ENCODE data around the gene CBX7. TPM values are rescaled to one million over a fixed set of nuclear protein-coding genes. Genes with fewer than 3 reads are reported as not detected.

Gene CBX7
- total and polyA plus RNA-seq, 4 experiments from 2014 or later, result 22.8 to 198 (median 110) TPM

- no peaks in the 10 kb centered on the region for H3K27me3 Mint-ChIP-seq
- peaks cover 50 to 84% (median 64%) of the 10 kb centered on the region in 4 donors for H3K4me1 Mint-ChIP-seq
- no peaks in the 10 kb centered on the region for H3K9me3 Mint-ChIP-seq
- intact Hi-C loops (cut with micrococcal nuclease), result no loop called here
- ChIA-PET POLR2A (ENCODE audit: partially characterized antibody) (interaction anchor here (0.7 to 5.0 kb wide), 4 partner anchors 11 to 540 kb away, joined by 3 to 39 read pairs (median 28); partner anchors contain the start of genes APOBEC3C and APOBEC3G), CTCF (ENCODE audit: partially characterized antibody) (interaction anchor here (1.1 kb wide), 1 partner anchor 8 kb away, joined by 3 read pairs; no protein-coding TSS in a partner anchor)
- Histone ChIP-seq H3K4me1 (ENCODE audit: insufficient read depth, low read length) (peaks cover 76% of the 10 kb centered on the region), H3K4me3 (ENCODE audit: low read length in 2 of 2) (no peak overlapping the region), H3K27ac (ENCODE audit: low read depth, low read length) (peak overlapping the region; percentile 98), H3K36me3 (ENCODE audit: insufficient read depth, low read length) (peaks cover 4% of the 10 kb centered on the region), H3K9me3 (ENCODE audit: control insufficient read depth in 1 of 2, low read length in 2 of 2) (no peaks in the 10 kb centered on the region), H3K27me3 (ENCODE audit: insufficient read depth, low read length) (no peaks in the 10 kb centered on the region)
- peak overlapping the region in 5 of 8 donors; percentile 15 to 88 (median 53) for H3K4me3 Mint-ChIP-seq
- no peak for DNase-seq
- H3K36me3 Mint-ChIP-seq, result peaks cover 9 to 22% of the 10 kb centered on the region in 2 donors
- H3K27ac Mint-ChIP-seq, result peak overlapping the region; percentile 97 to 100 (median 99)
Observed at GRCh38 chr22:39088685-39089032, 63.8 kb downstream of the CBX7 start.

DNA sequence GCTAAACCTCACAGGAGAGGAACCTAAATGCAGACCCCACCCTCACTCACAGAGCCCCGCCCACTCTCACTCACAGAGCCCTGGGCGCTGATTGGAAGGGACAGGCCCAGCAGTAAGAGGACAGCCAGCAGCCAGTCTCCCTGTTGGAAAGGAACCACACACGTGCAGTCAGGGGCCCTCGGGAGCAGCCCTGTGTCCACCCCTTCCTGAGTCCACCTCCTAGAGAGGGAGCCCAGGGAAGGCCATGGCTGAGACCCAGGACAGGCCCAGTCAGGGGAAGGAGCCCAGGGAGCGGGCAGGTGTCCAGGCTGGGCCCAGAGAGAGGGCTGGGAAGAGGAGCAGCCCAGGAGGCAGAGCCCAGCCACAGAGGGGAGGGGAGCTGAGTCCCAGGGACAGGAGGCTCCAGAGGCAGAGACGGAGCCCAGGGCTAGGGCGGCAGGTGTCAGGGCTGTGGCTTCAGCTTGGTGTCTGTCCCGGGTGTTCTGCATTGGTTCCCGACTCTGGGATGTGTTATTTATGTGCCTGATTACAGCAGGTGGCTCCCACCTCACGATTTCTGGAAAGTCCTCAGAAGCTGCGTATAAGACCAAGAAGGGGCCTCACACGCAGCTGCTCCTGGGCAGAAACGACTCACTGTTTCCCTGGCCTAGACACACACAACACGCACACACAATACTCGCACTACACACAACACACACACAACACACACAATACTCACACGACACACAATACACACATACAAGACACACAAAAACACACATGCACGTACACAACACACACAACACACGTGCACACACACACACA lies 64.4 kb downstream of the CBX7 start:
- peaks cover 6% of the 10 kb centered on the region for H3K36me3 ChIP-seq (ENCODE audit: insufficient read depth, low read length)
- H3K4me1 ChIP-seq (ENCODE audit: insufficient read depth, low read length), result peaks cover 76% of the 10 kb centered on the region
- H3K4me1 Mint-ChIP-seq, result peaks cover 50 to 87% (median 65%) of the 10 kb centered on the region in 4 donors
- H3K9me3 Mint-ChIP-seq, result no peaks in the 10 kb centered on the region
- no peak for DNase-seq
- peaks cover 9 to 27% of the 10 kb centered on the region in 2 donors for H3K36me3 Mint-ChIP-seq
- no peaks in the 10 kb centered on the region for H3K27me3 ChIP-seq (ENCODE audit: insufficient read depth, low read length)
- no peak overlapping the region for H3K4me3 ChIP-seq (ENCODE audit: low read length in 2 of 2)
- H3K27ac Mint-ChIP-seq, result peak overlapping the region; percentile 97 to 100 (median 99)
- CTCF ChIA-PET (ENCODE audit: partially characterized antibody), result no interaction called here
- POLR2A ChIA-PET (ENCODE audit: partially characterized antibody), result interaction anchor here (3.9 to 5.0 kb wide), 2 partner anchors 10 to 12 kb away, joined by 39 read pairs; partner anchors contain the start of gene APOBEC3G
- H3K4me3 Mint-ChIP-seq, result peak overlapping the region in 6 of 8 donors; percentile 40 to 71 (median 54)
- H3K27me3 Mint-ChIP-seq, result no peaks in the 10 kb centered on the region
- intact Hi-C loops (cut with micrococcal nuclease), result no loop called here
- H3K27ac ChIP-seq (ENCODE audit: low read depth, low read length), result peak overlapping the region; percentile 98
- H3K9me3 ChIP-seq (ENCODE audit: control insufficient read depth in 1 of 2, low read length in 2 of 2), result no peaks in the 10 kb centered on the region

DNA sequence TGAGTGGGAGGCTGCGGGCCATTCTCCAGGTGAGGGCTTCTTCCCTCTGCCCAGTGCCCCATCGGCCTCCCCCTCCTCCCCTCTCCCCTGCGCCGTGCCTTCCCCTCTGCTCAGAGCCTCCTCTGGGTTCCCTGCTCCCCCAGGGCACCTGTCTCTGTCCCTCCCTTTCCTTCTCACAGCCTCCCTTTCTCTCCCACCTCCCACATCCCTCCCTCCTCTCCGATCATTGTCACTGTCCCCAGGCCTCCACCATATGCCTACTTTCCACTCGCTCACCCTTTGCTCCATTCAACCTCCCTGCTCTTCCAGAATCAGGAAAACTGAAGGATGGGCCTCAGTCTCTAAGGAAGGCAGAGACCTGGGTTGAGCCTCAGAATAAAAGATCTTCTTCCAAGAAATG lies 65.4 kb downstream of the CBX7 start:
- Histone ChIP-seq H3K4me1 (ENCODE audit: insufficient read depth, low read length) (peaks cover 73% of the 10 kb centered on the region), H3K4me3 (ENCODE audit: low read length in 2 of 2) (no peak overlapping the region), H3K9me3 (ENCODE audit: control insufficient read depth in 1 of 2, low read length in 2 of 2) (no peaks in the 10 kb centered on the region), H3K27ac (ENCODE audit: low read depth, low read length) (no peak overlapping the region), H3K27me3 (ENCODE audit: insufficient read depth, low read length) (no peaks in the 10 kb centered on the region), H3K36me3 (ENCODE audit: insufficient read depth, low read length) (peaks cover 6% of the 10 kb centered on the region)
- ChIA-PET POLR2A (ENCODE audit: partially characterized antibody) (interaction anchor here (1.5 kb wide), 1 partner anchor 10 kb away, joined by 4 read pairs; the partner anchor contains the start of gene APOBEC3H), CTCF (ENCODE audit: partially characterized antibody) (no interaction called here)
- intact Hi-C loops (cut with micrococcal nuclease), result no loop called here
- no peak overlapping the region for H3K4me3 Mint-ChIP-seq
- DNase-seq, result no peak
- peaks cover 40 to 87% (median 62%) of the 10 kb centered on the region in 4 donors for H3K4me1 Mint-ChIP-seq
- H3K27ac Mint-ChIP-seq, result peak overlapping the region in 6 of 7 donors; percentile 86 to 99 (median 88)
- H3K27me3 Mint-ChIP-seq, result no peaks in the 10 kb centered on the region
- no peaks in the 10 kb centered on the region for H3K9me3 Mint-ChIP-seq
- H3K36me3 Mint-ChIP-seq, result peaks cover 9 to 34% of the 10 kb centered on the region in 2 donors

DNA sequence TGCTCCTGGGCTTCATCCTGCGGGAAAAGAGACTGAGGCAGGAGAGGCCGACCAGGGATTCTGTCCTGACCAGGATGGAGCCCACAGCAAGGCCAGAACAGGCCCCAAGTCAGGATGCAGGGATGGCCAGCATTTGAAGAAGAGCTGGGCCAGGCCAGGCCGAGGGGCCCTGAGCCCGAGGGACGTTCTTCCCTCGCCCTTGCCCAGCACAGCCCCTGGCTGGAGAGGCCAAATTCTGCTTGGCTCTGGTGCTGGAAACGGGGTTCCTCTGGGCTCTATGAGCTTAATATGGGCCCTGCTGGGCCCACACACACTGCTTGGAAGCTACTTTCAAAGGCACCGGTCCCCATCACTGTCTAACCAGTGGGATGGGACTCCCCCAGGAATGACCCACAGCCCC lies 67.8 kb downstream of the CBX7 start:
- peaks cover 29 to 85% (median 58%) of the 10 kb centered on the region in 4 donors for H3K4me1 Mint-ChIP-seq
- peak overlapping the region in 6 of 7 donors; percentile 13 to 89 (median 40) for H3K27ac Mint-ChIP-seq

GRCh38 chr22:39083212-39084165 lies 69.0 kb downstream of the CBX7 start:
- no peak overlapping the region for H3K4me3 ChIP-seq (ENCODE audit: low read length in 2 of 2)
- H3K4me1 ChIP-seq (ENCODE audit: insufficient read depth, low read length), result peaks cover 67% of the 10 kb centered on the region
- Mint-ChIP-seq H3K4me1 (peaks cover 24 to 78% (median 52%) of the 10 kb centered on the region in 4 donors), H3K36me3 (peaks cover 25 to 51% of the 10 kb centered on the region in 2 donors), H3K9me3 (no peaks in the 10 kb centered on the region), H3K4me3 (peak overlapping the region in 1 of 8 donors; percentile 20), H3K27ac (peak overlapping the region; percentile 42 to 93 (median 75)), H3K27me3 (no peaks in the 10 kb centered on the region)
- no peaks in the 10 kb centered on the region for H3K27me3 ChIP-seq (ENCODE audit: insufficient read depth, low read length)
- no peaks in the 10 kb centered on the region for H3K9me3 ChIP-seq (ENCODE audit: control insufficient read depth in 1 of 2, low read length in 2 of 2)
- no peak for DNase-seq
- ChIA-PET POLR2A (ENCODE audit: partially characterized antibody) (interaction anchor here (0.5 to 1.2 kb wide), 2 partner anchors 15 to 67 kb away, joined by 3 to 5 read pairs; no protein-coding TSS in a partner anchor), CTCF (ENCODE audit: partially characterized antibody) (no interaction called here)
- peaks cover 20% of the 10 kb centered on the region for H3K36me3 ChIP-seq (ENCODE audit: insufficient read depth, low read length)
- intact Hi-C loops (cut with micrococcal nuclease), result no loop called here
- peak overlapping the region; percentile 37 for H3K27ac ChIP-seq (ENCODE audit: low read depth, low read length)

More for the DNA sequence above, 67.8 kb downstream of the CBX7 start:
- Mint-ChIP-seq H3K27me3 (no peaks in the 10 kb centered on the region), H3K4me3 (no peak overlapping the region), H3K36me3 (peaks cover 27 to 52% of the 10 kb centered on the region in 2 donors), H3K9me3 (no peaks in the 10 kb centered on the region)
- Histone ChIP-seq H3K27ac (ENCODE audit: low read depth, low read length) (no peak overlapping the region), H3K27me3 (ENCODE audit: insufficient read depth, low read length) (no peaks in the 10 kb centered on the region), H3K36me3 (ENCODE audit: insufficient read depth, low read length) (peaks cover 20% of the 10 kb centered on the region), H3K9me3 (ENCODE audit: control insufficient read depth in 1 of 2, low read length in 2 of 2) (no peaks in the 10 kb centered on the region), H3K4me3 (ENCODE audit: low read length in 2 of 2) (no peak overlapping the region), H3K4me1 (ENCODE audit: insufficient read depth, low read length) (peaks cover 75% of the 10 kb centered on the region)
- intact Hi-C loops (cut with micrococcal nuclease), result no loop called here
- ChIA-PET CTCF (ENCODE audit: partially characterized antibody) (no interaction called here), POLR2A (ENCODE audit: partially characterized antibody) (no interaction called here)
- no peak for DNase-seq

- H3K36me3 Mint-ChIP-seq, result peaks cover 22 to 49% of the 10 kb centered on the region in 2 donors
- peak overlapping the region; percentile 44 for H3K27ac ChIP-seq (ENCODE audit: low read depth, low read length)
- no peaks in the 10 kb centered on the region for H3K27me3 ChIP-seq (ENCODE audit: insufficient read depth, low read length)
- no peaks in the 10 kb centered on the region for H3K9me3 Mint-ChIP-seq
- intact Hi-C loops (cut with micrococcal nuclease), result no loop called here
- no peak overlapping the region for H3K4me3 ChIP-seq (ENCODE audit: low read length in 2 of 2)
- peaks cover 16 to 77% (median 51%) of the 10 kb centered on the region in 4 donors for H3K4me1 Mint-ChIP-seq
- no peaks in the 10 kb centered on the region for H3K27me3 Mint-ChIP-seq
- peak overlapping the region; percentile 42 to 94 (median 83) for H3K27ac Mint-ChIP-seq
- H3K4me3 Mint-ChIP-seq, result peak overlapping the region in 5 of 8 donors; percentile 10 to 74 (median 48)
- POLR2A ChIA-PET (ENCODE audit: partially characterized antibody), result interaction anchor here (1.1 kb wide), 1 partner anchor 13 kb away, joined by 6 read pairs; no protein-coding TSS in a partner anchor
- H3K9me3 ChIP-seq (ENCODE audit: control insufficient read depth in 1 of 2, low read length in 2 of 2), result no peaks in the 10 kb centered on the region
- CTCF ChIA-PET (ENCODE audit: partially characterized antibody), result no interaction called here
- H3K36me3 ChIP-seq (ENCODE audit: insufficient read depth, low read length), result peaks cover 20% of the 10 kb centered on the region
- H3K4me1 ChIP-seq (ENCODE audit: insufficient read depth, low read length), result peaks cover 61% of the 10 kb centered on the region
- no peak for DNase-seq
Observed at GRCh38 chr22:39081598-39081997, 70.9 kb downstream of the CBX7 start.
